Neuronal stem cell (in vitro differentiated cells): ENCODE results near the gene RAB11FIP3.

Experiments
- DNase-seq: peaks from one replicate; pipeline ENCODE4 v3.0.0-alpha.2; 2013; ENCODE audit warnings: low spot score
- H2AFZ ChIP-seq: one replicate; pipeline ENCODE4 v1.6.1; 2013; ENCODE audit warnings: mild to moderate bottlenecking, low read length, inconsistent platforms
- H2AK5ac ChIP-seq: 2 replicates; pipeline ENCODE4 v1.6.1; 2013; ENCODE audit warnings: low read depth, mild to moderate bottlenecking, inconsistent platforms, low read length, moderate library complexity, mixed read lengths
- H2BK120ac ChIP-seq: 2 replicates; pipeline ENCODE4 v1.6.1; 2013; ENCODE audit warnings: low read depth, mild to moderate bottlenecking, inconsistent platforms, low read length, moderate library complexity, mixed read lengths
- H2BK12ac ChIP-seq: one replicate; pipeline ENCODE4 v1.6.1; 2013; ENCODE audit warnings: low read length, inconsistent platforms
- H2BK15ac ChIP-seq: 2 replicates; pipeline ENCODE4 v1.6.1; 2013; ENCODE audit warnings: mild to moderate bottlenecking, low read length, inconsistent platforms, mixed read lengths
- H2BK5ac ChIP-seq: one replicate; pipeline ENCODE4 v1.6.1; 2013; ENCODE audit warnings: inconsistent platforms, mild to moderate bottlenecking, low read length, moderate library complexity
- H3K14ac ChIP-seq: one replicate; pipeline ENCODE4 v1.6.1; 2013; ENCODE audit warnings: low read length, inconsistent platforms
- H3K18ac ChIP-seq: 2 replicates; pipeline ENCODE4 v1.6.1; 2013; ENCODE audit warnings: low read length, inconsistent platforms
- H3K23ac ChIP-seq: 2 replicates; pipeline ENCODE4 v1.6.1; 2013; ENCODE audit warnings: low read depth, mild to moderate bottlenecking, mixed read lengths, low read length, inconsistent platforms; ENCODE audit not compliant: poor library complexity
- H3K27ac ChIP-seq: replicated peaks from 3 replicates; pipeline ENCODE4 v1.5.1; 2013; ENCODE audit warnings: low read length, inconsistent platforms
- H3K27me3 ChIP-seq, 3 experiments: 2 replicates each; pipeline ENCODE4 v1.6.1; 2013; ENCODE audit warnings: low read length in 3 of 3, mild to moderate bottlenecking in 2 of 3, inconsistent platforms in 1 of 3, low read depth in 1 of 3, mixed read lengths in 1 of 3, moderate library complexity in 1 of 3; ENCODE audit not compliant: control insufficient read depth in 3 of 3, insufficient read depth in 3 of 3
- H3K36me3 ChIP-seq, 2 donors: replicated peaks in 1 of 2; 2 replicates each; pipeline ENCODE4 v1.6.1; 2013; ENCODE audit warnings: low read length in 2 of 2; ENCODE audit not compliant: control insufficient read depth in 2 of 2, insufficient read depth in 2 of 2
- H3K4ac ChIP-seq: 2 replicates; pipeline ENCODE4 v1.6.1; 2013; ENCODE audit warnings: inconsistent platforms, mild to moderate bottlenecking, low read length, moderate library complexity
- H3K4me1 ChIP-seq, 2 donors: 1 replicate in 1 of 2; 2 replicates in 1 of 2; pipeline ENCODE4 v1.6.1; 2013; ENCODE audit warnings: low read length in 2 of 2, low read depth in 1 of 2; ENCODE audit not compliant: control insufficient read depth in 2 of 2, insufficient read depth in 1 of 2
- H3K4me2 ChIP-seq: one replicate; pipeline ENCODE4 v1.6.1; 2013; ENCODE audit warnings: mild to moderate bottlenecking, low read length, inconsistent platforms; ENCODE audit not compliant: insufficient read depth, poor library complexity, severe bottlenecking
- H3K4me3 ChIP-seq, 2 donors: 2 replicates each; pipeline ENCODE4 v1.5.1; 2013; ENCODE audit warnings: low read length in 2 of 2, mild to moderate bottlenecking in 2 of 2, inconsistent platforms in 1 of 2, moderate library complexity in 1 of 2
- H3K79me1 ChIP-seq: one replicate; pipeline ENCODE4 v1.6.1; 2013; ENCODE audit warnings: low read depth, mild to moderate bottlenecking, inconsistent platforms, low read length, moderate library complexity
- H3K9ac ChIP-seq: one replicate; pipeline ENCODE4 v1.6.1; 2013; ENCODE audit warnings: mild to moderate bottlenecking, low read depth, low read length, inconsistent platforms; ENCODE audit not compliant: poor library complexity
- H3K9me3 ChIP-seq, 2 donors: replicated peaks in 1 of 2; 2 replicates each; pipeline versions ENCODE3 to v1.6.1; 2013; ENCODE audit warnings: low read length in 2 of 2, mild to moderate bottlenecking in 2 of 2, inconsistent platforms in 1 of 2, low read depth in 1 of 2, mixed read lengths in 1 of 2, moderate library complexity in 1 of 2; ENCODE audit not compliant: control insufficient read depth in 2 of 2, insufficient read depth in 1 of 2
- H4K8ac ChIP-seq: one replicate; pipeline ENCODE4 v1.6.1; 2013; ENCODE audit warnings: low read depth, mild to moderate bottlenecking, inconsistent platforms, low read length, moderate library complexity
- H4K91ac ChIP-seq: one replicate; pipeline ENCODE4 v1.6.1; 2013; ENCODE audit warnings: low read length, low read depth, mild to moderate bottlenecking, inconsistent platforms; ENCODE audit not compliant: poor library complexity
- WGBS, 2 donors: extraction: QIAGEN DNeasy Blood & Tissue Kit; methylation state at CpG; one replicate each; pipeline ENCODE4 v1.1.7; 2013; ENCODE audit warnings: missing lambda C conversion rate in 2 of 2, mixed read lengths in 1 of 2; ENCODE audit not compliant: insufficient read length in 2 of 2, insufficient replicate concordance in 1 of 2; ENCODE audit errors: extremely low coverage in 2 of 2; 5-methylcytosine and 5-hydroxymethylcytosine counted together

Gene RAB11FIP3

GRCh38 chr16:551210-551609 lies 125.8 kb downstream of the RAB11FIP3 start:
- Histone ChIP-seq H2BK5ac (no peak overlapping the region), H3K4me2 (no peak overlapping the region), H4K8ac (no peak overlapping the region), H2BK12ac (no peak overlapping the region), H3K4me3 (no peak overlapping the region), H3K14ac (no peak overlapping the region), H3K36me3 (peaks cover 3 to 24% of the 10 kb centered on the region in 2 donors), H3K27me3 (no peaks in the 10 kb centered on the region), H3K18ac (no peak overlapping the region), H2BK15ac (no peak overlapping the region), H3K9ac (no peak overlapping the region), H3K23ac (peak overlapping the region; percentile 20), H3K9me3 (no peaks in the 10 kb centered on the region), H4K91ac (no peak overlapping the region), H2AK5ac (no peak overlapping the region), H2AFZ (no peak overlapping the region), H2BK120ac (no peak overlapping the region), H3K27ac (no peak overlapping the region), H3K4me1 (peaks cover 0 to 3% of the 10 kb centered on the region in 2 donors), H3K79me1 (peaks cover 15% of the 10 kb centered on the region), H3K4ac (no peak overlapping the region)
- no CpG with 5 or more reads among the region's 28 CpGs for WGBS, 2 donors
- DNase-seq: no peak

GRCh38 chr16:552171-552570 lies 126.7 kb downstream of the RAB11FIP3 start:
- Histone ChIP-seq H3K9me3 (no peaks in the 10 kb centered on the region), H3K4me2 (no peak overlapping the region), H2BK12ac (no peak overlapping the region), H4K8ac (no peak overlapping the region), H3K36me3 (peaks cover 3 to 24% of the 10 kb centered on the region in 2 donors), H3K23ac (peak overlapping the region; percentile 20), H3K79me1 (peaks cover 13% of the 10 kb centered on the region), H3K27me3 (peaks cover 0 to under 1% (median 0%) of the 10 kb centered on the region in 3 experiments), H3K14ac (no peak overlapping the region), H4K91ac (no peak overlapping the region), H3K4me3 (no peak overlapping the region), H3K9ac (no peak overlapping the region), H3K18ac (no peak overlapping the region), H2BK5ac (no peak overlapping the region), H3K4me1 (peaks cover 0 to 3% of the 10 kb centered on the region in 2 donors), H2AK5ac (no peak overlapping the region), H2BK120ac (no peak overlapping the region), H3K27ac (no peak overlapping the region), H3K4ac (no peak overlapping the region), H2AFZ (no peak overlapping the region), H2BK15ac (no peak overlapping the region)
- DNase-seq: no peak
- WGBS, 2 donors: no CpG with 5 or more reads among the region's 35 CpGs

DNA sequence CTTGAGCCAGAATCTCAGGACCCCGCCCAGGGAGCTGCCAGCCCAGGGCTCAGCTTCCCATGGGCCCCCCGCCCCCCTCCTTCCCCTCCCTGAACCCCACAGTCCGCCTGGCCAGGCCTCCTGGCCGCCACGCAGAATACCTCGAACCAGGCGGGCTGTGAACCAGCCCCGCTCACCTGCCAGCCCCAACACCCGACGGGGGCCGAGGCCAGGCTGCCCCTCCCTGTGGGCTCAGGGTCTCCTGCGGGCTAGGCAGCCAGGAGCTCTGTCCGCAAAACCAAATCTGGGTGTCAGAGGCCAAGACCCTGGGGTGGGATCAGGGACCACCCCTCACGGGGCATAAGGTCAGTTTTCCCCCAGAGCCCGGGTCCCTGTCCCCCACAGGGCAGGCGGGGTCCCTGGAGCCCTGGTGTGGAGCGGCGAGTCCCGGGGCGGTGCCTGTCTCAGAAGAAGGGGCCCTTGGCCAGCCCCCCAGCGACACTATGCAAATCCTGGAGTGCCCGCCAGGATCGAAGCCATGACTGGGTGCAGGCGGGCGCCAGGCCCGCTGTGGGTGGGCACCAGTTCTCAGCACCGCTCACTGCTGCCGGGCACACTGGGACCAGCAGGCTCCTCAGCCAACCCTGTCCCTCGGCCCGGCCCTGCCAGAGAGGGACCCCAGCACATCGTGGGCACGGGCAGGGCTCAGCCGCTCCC lies 128.3 kb downstream of the RAB11FIP3 start:
- no peak overlapping the region for H3K9ac ChIP-seq
- no peaks in the 10 kb centered on the region for H3K9me3 ChIP-seq
- H2BK5ac ChIP-seq: no peak overlapping the region
- no peak overlapping the region for H2AK5ac ChIP-seq
- peaks cover 0 to 3% of the 10 kb centered on the region in 2 donors for H3K4me1 ChIP-seq
- H4K91ac ChIP-seq: no peak overlapping the region
- no peak overlapping the region for H3K18ac ChIP-seq
- H3K4me2 ChIP-seq: no peak overlapping the region
- DNase-seq: no peak
- no peak overlapping the region for H3K4me3 ChIP-seq
- H3K14ac ChIP-seq: no peak overlapping the region
- H2BK12ac ChIP-seq: no peak overlapping the region
- no peak overlapping the region for H3K4ac ChIP-seq
- H3K79me1 ChIP-seq: peaks cover 11% of the 10 kb centered on the region
- no peak overlapping the region for H3K23ac ChIP-seq
- no CpG with 5 or more reads among the region's 33 CpGs for WGBS, 2 donors
- no peak overlapping the region for H2BK120ac ChIP-seq
- H3K27me3 ChIP-seq: peaks cover 0 to 16% (median 7%) of the 10 kb centered on the region in 3 experiments
- no peak overlapping the region for H2BK15ac ChIP-seq
- H3K36me3 ChIP-seq: peaks cover 2 to 17% of the 10 kb centered on the region in 2 donors
- no peak overlapping the region for H3K27ac ChIP-seq
- no peak overlapping the region for H2AFZ ChIP-seq
- H4K8ac ChIP-seq: no peak overlapping the region

DNA sequence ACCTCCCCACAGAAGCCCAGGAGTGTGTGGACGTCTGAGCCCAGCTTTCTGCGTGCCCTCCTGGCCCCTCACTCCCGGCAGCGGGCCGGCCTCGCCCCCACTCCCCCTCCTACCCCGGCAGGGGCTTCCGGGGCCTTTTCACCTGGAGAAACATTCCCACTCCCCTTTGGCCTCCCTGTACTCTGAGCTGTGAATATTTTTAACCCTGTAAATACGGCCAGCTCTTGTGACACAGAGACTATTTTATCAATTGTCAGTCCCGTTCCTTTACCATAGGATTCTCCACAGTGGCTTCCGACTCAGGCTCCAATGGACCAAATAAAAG lies 128.8 kb downstream of the RAB11FIP3 start:
- no peak overlapping the region for H3K4me3 ChIP-seq
- no peak overlapping the region for H2BK15ac ChIP-seq
- H2BK120ac ChIP-seq: peak overlapping the region; percentile 31
- no peak for DNase-seq
- peak overlapping the region; percentile 8 for H3K14ac ChIP-seq
- no peak overlapping the region for H3K18ac ChIP-seq
- no peak overlapping the region for H2AK5ac ChIP-seq
- peaks cover under 1 to 21% (median 12%) of the 10 kb centered on the region in 3 experiments for H3K27me3 ChIP-seq
- H3K79me1 ChIP-seq: peaks cover 9% of the 10 kb centered on the region
- H2BK5ac ChIP-seq: no peak overlapping the region
- H3K36me3 ChIP-seq: peaks cover 2 to 15% of the 10 kb centered on the region in 2 donors
- no peak overlapping the region for H3K27ac ChIP-seq
- H3K4me1 ChIP-seq: peaks cover 0 to 3% of the 10 kb centered on the region in 2 donors
- H3K9ac ChIP-seq: no peak overlapping the region
- no CpG with 5 or more reads among the region's 11 CpGs for WGBS, 2 donors
- no peak overlapping the region for H2AFZ ChIP-seq
- no peak overlapping the region for H3K4me2 ChIP-seq
- H4K91ac ChIP-seq: no peak overlapping the region
- H2BK12ac ChIP-seq: no peak overlapping the region
- no peak overlapping the region for H4K8ac ChIP-seq
- no peak overlapping the region for H3K23ac ChIP-seq
- H3K9me3 ChIP-seq: no peaks in the 10 kb centered on the region
- no peak overlapping the region for H3K4ac ChIP-seq
